ENCODE data around the gene NCR3LG1. TPM values are rescaled to one million over a fixed set of nuclear protein-coding genes. Genes with fewer than 3 reads are reported as not detected.

The NCR3LG1 gene
- total RNA-seq, 1 donor from 2014 or later, result 1.0 TPM

DNA sequence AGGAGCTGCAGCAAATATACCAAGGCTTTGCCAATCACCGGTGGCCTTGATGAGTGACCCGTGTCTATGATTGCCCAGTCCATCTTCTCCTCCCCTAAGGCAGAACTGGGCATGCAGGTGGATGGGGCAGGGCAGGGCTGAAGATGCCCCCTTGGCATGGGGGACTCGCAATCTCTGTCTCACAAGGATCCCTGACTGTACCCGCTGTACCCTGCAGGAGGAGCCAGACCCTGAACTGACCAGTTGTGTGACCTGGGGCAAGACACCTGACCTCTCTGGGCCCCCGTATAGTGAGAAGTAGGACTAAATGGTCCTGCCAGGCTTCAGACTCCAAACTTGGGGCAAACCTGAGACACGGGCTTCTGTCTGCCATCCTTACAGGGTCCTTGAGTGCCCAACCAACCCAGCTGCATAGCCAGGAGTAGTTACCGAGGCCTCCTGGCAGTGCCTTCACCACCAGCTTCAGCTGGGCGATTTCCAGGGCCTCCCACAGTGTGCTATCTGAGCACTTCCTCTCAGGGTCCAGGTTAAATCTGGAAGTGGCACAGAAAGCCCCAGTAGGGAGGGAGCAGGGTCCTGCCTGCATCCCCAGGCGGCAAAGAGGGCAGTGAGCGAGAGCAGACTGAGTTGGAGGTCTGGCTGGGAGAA is 43.3 kb downstream of the NCR3LG1 start:
- DNase-seq, result no peak

DNA sequence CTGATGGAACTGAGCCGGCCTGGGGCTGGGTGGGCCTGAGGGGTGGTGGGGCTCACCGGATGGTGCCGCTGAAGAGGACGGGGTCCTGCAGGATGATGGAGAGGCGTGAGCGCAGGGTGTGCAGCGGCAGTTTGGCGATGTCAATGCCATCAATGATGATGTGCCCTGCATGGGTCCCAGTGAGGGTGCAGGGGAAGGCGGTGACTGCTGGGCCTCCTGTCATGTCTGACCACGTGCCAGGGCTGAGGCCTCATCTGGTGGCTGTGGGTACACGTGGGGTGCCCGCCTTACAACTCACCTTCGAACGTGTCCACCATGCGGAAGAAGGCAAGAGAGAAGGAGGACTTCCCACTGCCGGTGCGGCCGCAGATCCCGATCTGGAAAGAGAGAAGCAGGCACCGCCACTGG is 44.0 kb downstream of the NCR3LG1 start:
- no peak for DNase-seq

DNA sequence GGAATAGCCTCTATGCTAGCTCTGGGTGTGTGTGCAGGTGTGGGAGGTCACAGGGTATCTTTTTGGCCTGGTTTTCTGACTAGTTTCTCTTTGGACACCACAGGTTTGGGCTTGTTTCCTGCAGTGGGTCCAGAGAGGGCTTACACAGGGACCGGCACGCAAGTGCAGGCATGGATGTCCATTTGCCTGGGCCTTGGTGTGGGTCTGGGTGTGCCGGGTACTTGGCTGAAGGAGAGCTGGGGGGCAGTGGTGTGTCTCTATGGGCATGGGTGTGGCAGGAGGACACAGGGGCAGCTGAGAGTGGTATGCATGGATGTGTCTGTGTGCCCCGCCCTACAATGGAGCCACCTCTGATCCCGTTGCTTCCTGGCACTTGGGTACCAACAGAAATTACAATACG is 44.4 kb downstream of the NCR3LG1 start:
- no peak for DNase-seq

DNA sequence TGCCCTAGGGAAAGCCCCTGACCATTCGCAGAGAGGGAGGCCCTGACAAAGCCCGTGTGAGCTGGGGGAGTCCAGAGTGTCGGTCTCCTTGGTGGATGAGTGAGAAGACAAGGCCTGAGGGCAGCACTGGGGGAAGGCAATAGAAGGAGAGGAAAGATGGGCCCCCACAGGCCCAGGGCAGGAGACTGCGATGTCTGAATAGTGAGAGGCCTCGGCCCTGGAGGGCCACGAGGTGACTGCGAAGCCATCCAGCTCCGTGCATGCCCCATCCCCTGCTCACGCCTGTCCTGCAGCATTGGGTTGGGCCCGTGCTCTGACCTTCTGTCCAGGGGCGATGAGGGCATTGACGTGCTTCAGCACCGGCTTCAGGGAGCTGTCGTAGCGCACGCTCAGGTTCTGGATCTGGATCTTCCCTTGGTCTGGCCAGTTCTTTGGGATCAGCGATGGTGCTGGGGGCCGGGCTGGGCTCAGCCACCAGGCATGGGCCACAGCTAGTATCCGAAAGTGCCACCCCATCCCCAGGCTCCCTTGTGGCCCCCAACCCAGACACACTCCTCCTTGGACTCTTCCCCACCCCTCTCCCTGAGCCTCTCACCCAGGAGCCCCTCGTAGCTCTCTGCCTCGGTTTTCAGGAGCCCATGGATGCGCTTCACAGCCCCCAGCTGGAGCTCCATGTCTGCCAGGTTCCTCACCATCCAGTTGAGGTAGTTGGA is 45.2 kb downstream of the NCR3LG1 start:
- no peak for DNase-seq

DNA sequence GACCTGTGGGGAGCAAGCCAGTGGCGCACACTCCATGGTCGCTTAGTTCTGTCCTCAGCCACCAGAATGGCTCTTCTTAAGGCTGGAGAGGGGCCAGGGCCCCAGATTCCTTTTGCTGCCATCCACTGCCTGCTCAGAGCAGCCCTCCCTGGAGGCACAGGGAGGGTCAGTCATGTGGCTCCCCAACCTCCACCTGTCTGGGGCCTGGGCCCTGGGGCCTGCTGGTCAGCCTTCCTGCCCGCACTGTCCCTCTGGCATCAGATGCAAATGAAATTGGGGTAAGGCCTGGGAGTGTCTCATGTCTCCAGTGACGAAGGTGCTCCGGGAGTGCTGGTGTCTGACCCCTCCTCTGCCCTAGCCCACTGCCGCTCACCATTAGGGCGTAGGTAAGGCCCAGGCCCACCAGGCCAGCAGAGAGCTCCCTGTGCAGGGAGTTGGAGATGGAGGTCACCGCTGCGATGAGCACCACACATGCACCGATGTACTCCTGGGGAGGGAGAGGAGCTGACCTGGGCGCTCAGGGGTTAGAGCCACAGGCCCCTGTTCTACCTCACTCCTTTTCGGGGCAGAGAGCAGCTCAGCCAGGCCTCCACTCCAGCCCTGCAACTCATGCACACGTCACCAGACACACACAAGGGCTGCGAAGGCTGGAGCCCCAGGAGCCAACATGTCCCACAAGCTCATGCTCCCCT is 45.9 kb downstream of the NCR3LG1 start:
- DNase-seq, result no peak

DNA sequence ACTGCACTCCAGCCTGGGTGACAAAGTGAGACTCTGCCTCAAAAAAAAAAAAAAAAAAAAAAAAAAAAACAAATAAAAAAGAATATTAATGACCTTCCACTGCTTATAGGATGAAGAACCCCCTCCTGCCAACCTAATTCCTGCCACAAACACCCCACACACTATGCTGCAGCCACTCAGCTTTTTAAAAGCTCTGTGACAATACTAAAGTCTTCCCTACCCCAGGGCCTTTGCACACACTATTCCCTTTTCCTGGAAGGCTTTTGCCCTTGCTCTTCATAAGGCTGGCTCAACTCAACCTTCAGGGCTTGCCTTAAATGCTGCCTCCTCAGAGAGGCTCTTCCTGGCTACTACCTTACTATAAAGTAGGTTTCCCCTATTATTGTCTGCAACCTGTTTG is 47.6 kb downstream of the NCR3LG1 start:
- DNase-seq, result no peak

DNA sequence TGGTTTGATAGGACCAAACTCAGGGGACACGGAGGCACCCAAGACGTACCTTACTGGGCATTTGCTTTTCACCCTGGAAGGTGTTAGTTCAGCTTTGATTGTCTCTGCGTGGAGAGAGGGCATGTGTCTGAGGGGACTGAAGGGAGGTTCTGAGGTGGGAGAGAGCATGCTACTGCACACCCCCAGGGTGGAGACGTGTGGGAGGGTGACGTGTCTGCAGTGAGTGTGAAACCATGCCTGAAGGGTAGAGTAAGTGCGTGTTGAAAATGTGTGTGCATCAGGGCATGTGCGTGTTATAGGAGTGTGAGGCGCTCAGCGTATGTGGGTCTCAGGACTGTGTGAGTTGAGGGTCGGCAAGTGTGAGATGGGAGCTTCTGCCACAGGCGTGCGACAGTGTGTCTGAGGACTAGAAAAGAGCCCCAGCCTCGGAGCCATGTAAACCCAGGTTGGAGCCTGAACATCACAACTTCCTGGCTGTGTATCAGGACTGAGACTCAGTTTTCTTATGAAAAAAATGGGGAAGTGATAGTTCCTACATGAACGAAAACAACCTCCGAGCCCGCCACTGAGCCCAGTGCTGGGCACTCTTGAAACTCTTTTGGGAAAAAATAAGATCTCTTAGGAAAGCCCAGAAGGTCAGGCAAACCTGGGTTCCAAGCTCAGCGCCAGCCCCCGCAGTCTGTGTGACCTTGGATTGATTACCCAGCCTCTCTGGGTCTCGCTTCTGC is 48.6 kb downstream of the NCR3LG1 start:
- no peak for DNase-seq

DNA sequence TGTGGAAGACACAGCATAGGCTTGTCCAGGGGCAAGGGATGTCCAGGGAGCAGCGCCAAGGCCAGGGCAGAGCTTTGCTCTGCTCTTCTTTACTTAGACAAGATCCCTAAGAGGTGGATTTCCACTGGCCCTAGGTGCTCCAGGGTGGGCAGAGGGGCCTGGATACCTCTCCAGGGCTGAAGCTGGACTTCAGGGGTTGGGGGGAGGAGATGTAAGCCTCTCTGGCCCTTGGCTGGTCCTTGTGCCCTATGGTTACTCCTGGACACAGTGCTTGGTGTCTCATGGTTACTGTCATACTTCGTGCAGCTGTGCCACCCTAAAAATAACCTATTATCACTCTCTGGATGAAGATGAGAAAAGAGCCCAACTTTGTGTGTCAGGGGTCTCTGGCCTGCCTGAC is 49.7 kb downstream of the NCR3LG1 start:
- peak; percentile 16 for DNase-seq

DNA sequence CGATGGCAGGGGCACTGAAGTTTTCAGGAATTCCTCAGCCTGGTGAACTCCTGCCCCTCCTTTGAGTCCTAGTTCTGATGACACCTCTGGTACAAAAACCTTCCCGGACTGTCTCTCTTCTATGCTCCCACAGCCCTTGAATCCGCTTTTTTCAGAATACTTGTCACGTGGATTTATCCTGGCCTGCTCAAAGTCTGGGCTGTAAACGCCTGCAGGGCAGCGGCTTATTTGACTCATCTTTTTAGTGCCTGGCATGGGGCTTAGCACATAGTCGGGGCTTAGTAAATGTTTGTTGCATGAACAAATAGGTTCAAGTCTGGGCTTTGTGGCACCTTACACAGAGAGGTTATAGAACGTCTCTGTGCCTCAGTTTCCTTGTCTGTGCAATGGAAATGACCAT is 50.2 kb downstream of the NCR3LG1 start:
- no peak for DNase-seq

DNA sequence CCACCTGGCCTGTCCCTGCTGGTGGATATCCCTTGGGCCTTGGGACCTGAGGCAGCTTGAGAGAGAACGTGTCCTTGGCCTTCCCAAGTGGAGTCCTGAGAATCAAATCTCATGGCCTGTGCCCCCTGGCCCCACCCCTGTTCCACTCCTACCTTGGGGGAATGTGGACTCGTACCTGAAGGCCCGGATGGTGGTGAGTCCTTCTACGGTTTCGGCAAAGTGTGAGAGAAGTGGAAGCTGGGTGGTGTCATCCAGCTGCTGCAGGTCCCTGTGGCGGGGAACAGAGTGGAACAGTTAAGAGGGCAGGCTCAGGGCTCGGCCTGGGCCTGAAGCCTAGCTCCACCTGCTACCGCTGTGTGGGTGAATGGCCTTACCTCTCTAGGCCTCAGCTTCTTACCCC is 50.9 kb downstream of the NCR3LG1 start:
- DNase-seq, result no peak

DNA sequence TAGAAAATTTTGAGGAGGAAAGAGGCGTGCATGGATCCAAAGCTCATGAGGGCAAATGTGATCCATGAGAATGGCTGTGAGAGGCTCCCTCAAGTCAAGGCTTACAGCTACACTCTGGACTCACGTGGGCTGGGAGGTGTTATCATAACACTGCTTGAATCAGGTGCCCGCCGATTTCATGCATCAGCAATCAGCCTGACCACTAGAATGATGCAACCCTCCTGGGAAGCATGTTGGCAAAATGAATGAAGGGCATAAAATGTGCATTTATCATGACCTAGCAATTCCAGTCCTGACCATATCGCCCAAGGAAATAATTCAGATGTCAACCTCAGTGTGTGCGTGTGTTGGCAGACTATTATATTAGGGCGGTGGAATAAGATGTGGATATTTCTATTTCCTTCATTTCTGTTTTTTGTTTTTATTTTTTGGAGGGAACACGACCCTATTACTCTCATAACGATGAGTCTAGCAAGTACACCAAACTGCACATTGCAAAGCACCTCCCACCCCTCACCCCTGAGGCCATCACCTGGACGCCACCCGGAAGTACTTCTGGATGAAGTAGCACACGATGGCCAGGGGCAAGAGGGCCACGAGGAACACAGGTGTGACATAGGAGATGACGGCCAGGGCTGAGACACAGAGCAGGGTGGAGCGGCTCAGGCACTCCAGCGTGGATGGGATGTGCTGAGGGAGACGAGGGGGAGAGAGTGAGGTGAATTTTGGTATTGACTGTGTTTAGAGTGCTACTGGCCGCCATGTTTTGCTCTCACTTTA is 52.6 kb downstream of the NCR3LG1 start:
- DNase-seq, result no peak

DNA sequence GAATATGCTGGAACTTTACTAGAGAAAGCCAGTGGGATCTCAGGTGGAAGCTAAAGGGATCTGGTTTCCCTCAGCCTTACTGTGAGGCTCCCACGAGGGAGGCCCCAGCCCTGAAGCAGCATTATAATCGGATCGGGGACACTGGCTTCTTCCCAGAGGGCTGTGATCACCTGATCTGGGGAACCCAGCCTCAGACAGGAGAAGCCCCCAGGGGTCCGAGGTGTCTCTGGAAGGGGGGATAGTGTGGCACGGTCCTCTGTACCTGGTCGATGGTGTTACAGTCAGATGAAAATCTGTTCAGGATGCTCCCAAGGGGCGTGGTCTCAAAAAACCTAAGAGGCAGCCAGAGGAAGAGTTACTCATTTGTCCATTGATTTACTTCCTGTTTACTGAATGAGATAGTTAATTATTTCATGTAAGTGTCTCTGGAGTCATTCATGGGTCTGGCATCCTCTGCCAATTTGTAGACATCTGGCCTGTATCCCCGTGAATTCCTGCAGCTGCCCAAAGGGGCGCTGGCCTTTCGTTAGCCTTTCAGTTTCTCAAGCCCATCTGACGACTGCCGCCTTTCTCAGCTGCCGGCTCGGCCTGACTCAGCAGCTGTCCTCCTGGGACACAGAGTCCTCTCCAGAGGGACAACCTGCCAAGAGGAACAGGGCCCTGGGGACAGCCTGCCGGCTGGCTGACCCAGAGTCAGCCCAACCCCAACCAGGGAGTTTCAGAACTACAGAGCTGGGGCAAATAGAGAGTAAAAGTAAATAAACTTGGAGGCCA is 53.8 kb downstream of the NCR3LG1 start:
- peak; percentile 67 for DNase-seq

DNA sequence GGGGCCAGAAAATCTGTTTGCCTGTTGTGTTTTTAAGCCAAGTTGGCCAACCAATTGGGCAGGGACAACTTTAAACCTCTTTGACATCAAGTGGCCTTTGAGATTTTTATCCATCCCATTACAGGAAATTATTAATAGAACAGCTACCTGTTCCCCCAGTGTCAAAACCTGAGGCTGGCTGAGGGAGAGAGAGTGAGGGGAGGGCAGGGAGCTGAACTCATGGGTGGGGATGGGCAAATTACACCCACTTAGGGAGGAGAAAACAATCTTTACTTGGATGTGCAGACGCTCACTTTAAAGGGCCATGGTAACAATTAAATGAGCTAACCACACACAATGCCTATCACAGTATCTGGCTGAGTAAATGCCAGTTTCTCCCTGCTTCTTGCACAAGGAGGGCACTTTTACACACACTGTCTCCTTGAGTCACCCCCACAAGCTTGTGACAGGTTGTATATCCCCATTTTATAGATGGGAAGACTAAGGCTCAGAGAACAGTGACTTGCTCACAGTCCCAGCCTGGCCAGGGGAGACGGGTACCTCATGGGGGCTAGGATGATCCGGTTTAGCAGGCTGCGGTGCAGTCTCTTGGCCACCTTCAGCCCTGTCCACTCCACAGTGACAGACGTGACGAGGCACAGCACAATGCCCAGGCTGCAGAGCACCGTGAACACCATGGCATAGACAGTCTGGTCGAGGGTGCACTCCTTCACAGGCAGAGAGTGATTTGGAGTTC is 54.6 kb downstream of the NCR3LG1 start:
- DNase-seq, result no peak

DNA sequence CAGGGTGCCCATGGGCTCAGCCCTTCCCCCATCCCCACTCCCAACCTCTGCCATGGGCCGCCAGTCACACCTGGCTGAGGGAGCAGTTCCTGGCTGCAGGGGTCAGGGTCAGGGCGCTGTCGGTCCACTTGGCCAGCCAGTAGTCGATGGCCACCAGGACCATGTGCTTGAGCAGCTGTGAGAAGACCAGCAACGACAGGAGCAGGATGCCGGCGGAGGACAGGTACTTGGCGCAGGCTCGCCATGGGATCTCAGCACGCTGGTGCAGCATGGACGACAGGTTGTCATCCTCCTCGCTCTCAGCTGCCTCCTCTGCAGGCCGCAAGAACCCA is 55.2 kb downstream of the NCR3LG1 start:
- no peak for DNase-seq

DNA sequence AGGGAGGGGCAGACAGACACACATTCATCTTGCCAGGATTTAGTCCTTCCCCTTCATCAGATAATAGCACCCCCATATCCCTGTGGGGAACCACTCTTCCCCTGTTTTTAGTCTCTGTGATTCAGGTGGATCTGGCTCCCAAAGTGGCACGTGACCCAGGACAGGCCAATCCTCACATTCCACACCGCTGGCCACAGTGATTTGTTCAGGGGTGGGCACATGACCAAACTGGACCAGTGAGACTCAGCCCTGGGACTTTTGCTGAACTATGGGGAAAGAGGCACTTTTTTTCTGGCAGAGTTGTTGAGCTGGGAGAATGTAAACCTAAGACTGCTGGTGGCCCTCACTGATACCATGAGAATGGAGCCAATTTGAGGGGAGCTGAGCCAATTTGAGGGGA is 56.0 kb downstream of the NCR3LG1 start:
- no peak for DNase-seq

DNA sequence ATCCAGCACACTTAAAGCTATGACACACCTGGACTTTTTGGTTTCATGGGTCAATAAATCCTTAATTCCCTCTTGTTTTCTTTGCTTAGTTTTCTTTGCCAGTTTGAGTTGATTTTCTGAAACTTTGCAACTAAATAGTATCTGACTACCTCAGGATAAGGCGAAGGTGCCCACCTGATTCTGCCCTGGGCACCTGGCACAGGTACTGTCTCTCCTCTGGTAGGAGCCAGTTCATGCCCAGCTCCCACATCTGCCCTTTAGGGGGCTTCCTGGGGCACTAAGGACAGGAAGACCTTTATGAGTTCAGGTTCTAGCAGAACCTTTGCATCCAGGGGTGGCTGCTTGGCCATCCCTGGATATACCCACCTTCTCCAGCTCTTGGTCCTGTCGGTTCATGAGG is 56.4 kb downstream of the NCR3LG1 start:
- no peak for DNase-seq

DNA sequence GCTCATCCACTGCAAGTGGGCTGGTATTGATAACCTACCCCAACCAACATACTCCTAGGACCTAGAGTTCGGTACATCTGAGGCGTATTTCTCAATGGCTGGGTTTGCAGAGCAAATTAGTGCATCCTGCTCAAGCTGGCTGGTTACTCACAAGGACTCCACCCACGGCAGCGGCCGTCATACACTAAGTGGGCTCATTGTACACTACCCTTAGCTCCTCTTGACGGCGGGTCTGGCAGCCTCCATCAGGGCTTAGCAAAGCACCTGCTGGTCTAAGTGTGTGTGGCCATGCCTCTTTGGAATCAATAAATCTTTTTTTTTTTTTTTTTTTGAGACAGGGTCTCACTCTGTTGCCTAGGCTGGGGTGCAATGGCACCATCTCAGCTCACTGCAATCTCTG is 57.0 kb downstream of the NCR3LG1 start:
- no peak for DNase-seq

DNA sequence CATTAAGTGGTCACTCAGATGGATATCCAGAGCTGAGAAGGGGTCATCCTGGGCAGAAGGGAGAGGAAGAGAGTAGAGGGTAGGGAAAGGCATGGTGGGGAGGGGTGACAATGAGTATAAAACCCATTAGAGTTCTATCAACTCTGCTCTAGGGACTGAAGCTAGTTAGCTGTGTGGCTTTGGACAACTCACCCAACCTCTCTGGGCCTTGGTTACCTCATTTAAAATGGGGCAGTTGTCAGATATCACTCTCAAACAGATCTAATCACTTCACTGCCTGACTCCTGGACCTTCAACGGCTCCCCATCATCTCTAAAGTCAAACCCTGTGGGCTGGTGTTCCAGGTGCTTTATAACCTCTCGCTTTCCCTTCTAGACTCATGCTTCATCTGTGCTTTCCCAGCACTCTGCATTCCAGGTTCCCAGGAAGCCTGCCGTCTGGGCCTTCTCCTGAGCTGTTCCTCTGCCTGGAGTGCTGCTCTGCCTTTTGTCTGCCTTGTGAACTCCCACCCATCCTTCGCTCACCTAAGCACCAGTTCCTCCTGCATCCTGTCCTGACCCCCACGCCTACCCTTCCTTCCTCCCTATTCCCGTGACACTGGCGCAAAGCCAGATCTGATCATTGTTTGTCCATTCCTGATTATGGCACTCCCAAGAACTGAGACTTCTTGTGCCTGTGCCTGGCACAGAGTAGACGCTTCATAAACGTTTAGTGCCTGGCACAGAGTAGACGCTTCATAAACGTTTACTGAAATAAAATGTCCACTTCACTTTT is 59.2 kb downstream of the NCR3LG1 start:
- DNase-seq, result no peak

DNA sequence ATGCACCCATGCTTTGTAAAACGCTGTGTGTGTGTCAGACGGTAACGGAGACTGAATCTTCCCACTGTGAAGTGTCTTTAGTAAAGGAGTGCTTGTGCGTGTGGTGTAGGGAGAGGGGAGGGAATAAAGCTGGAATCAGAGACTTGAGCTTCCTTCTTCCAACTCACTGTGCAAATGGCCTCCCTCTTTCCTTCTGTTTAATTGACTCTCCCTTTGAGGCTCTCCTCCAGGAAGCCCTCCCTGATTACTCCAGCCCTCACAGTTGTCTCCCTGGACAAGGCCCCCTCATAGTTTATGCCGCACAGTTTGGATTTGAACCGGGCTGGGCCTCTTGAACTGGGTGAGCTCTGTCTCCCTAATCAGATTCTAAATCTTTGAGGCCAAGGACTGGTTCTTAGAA is 59.8 kb downstream of the NCR3LG1 start:
- no peak for DNase-seq
